IMR-90 (cell line): Measurements from ENCODE around the gene SPIN3.

ENCODE experiments used
- CHD1 ChIP-seq: IDR thresholded peaks from 2 replicates; pipeline ENCODE4 v1.6.1; 2012; ENCODE audit warnings: low read depth, low read length, improper control_type of control experiment
- CTCF ChIP-seq: conservative IDR thresholded peaks from 2 replicates; pipeline ENCODE4 v1.5.1; 2012; ENCODE audit warnings: mild to moderate bottlenecking, low read depth, low read length, improper control_type of control experiment
- MAFK ChIP-seq: IDR thresholded peaks from 2 replicates; pipeline ENCODE4 v1.6.1; 2012; ENCODE audit warnings: low read depth, low read length, improper control_type of control experiment
- POLR2A ChIP-seq: IDR thresholded peaks from 2 replicates; pipeline ENCODE4 v1.6.1; 2012; ENCODE audit warnings: mild to moderate bottlenecking, low read depth, low read length
- RAD21 ChIP-seq: IDR thresholded peaks from 2 replicates; pipeline ENCODE4 v1.6.1; 2012; ENCODE audit warnings: low read length, improper control_type of control experiment
- USF2 ChIP-seq: fragments of 150-350 bp; IDR thresholded peaks from 2 replicates; pipeline ENCODE4 v1.6.1; 2017; ENCODE audit warnings: mild to moderate bottlenecking, antibody characterized with exemption, low read length, low read depth

GRCh38 chrX:56943264-56943663 lies 52.1 kb downstream of the SPIN3 start:
- TF ChIP-seq POLR2A (no peak), USF2 (no peak), CTCF (no peak), MAFK (no peak), RAD21 (no peak), CHD1 (no peak)
